ENCODE measurements around the gene ZNF740.

DNA sequence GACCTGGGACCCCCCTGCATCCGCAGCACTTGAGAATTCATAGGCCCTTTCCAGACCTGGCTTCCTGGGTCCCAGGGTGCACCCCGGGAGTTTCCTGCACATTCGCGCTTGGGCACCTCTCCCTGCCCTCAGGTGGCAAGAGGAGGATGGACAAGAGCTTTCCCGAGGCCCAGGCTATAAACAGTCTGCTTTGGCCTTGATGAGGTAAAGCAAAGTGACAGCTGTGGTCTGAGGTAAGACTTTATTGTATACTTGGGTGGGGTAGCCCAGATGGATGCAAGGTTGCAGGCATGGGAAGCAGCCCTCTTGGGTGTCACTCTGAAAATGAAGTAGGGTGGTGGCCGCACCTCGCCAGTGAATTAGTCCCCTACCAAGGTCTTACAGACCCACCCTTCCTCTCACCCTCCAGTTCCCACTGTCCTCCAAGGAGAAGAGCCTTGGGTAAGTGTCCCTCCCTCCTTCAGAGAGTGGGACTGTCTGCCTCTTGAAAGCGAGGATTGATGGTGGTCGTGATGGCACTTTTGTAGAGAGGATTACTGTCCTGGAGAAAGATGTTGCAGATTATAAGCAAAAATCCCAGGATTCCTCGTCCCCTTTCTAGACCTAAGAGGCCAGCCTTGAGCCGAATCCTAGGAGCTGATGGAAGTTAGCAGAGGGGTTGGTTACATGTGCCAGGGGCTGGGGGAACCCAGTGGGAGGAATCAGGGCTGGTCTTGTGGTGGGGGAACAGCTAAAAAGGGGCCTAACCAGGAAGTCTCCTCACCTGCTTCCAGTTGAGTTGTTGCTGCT, 10.8 kb downstream of the ZNF740 start:
- no peak for TF ChIP-seq POLR2A (IDR thresholded peaks at IDR 0.05; ENCODE audit: low read depth, low read length)
- TF ChIP-seq BHLHE40 (IDR thresholded peaks at IDR 0.05; ENCODE audit: low read depth, low read length) = no peak
- TF ChIP-seq, protein P1, sequence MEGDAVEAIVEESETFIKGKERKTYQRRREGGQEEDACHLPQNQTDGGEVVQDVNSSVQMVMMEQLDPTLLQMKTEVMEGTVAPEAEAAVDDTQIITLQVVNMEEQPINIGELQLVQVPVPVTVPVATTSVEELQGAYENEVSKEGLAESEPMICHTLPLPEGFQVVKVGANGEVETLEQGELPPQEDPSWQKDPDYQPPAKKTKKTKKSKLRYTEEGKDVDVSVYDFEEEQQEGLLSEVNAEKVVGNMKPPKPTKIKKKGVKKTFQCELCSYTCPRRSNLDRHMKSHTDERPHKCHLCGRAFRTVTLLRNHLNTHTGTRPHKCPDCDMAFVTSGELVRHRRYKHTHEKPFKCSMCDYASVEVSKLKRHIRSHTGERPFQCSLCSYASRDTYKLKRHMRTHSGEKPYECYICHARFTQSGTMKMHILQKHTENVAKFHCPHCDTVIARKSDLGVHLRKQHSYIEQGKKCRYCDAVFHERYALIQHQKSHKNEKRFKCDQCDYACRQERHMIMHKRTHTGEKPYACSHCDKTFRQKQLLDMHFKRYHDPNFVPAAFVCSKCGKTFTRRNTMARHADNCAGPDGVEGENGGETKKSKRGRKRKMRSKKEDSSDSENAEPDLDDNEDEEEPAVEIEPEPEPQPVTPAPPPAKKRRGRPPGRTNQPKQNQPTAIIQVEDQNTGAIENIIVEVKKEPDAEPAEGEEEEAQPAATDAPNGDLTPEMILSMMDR (conservative IDR thresholded peaks at IDR 0.05; ENCODE audit: low read depth, low read length) = no peak
- no peak for TF ChIP-seq MXI1 (IDR thresholded peaks at IDR 0.05; ENCODE audit: borderline replicate concordance, low read depth, low read length)
